GM19239 (cell line): ENCODE data around the gene FSTL1.

Experiments
- DNase-seq: peaks from one replicate; pipeline ENCODE4 v3.0.0; 2011; ENCODE audit warnings: low spot score; ENCODE audit not compliant: insufficient read length
- FAIRE-seq: peaks from 2 replicates; lab custom pipeline; 2011; peaks lifted over from hg19 to GRCh38; lab: Jason Lieb, UNC

FSTL1 gene

DNA sequence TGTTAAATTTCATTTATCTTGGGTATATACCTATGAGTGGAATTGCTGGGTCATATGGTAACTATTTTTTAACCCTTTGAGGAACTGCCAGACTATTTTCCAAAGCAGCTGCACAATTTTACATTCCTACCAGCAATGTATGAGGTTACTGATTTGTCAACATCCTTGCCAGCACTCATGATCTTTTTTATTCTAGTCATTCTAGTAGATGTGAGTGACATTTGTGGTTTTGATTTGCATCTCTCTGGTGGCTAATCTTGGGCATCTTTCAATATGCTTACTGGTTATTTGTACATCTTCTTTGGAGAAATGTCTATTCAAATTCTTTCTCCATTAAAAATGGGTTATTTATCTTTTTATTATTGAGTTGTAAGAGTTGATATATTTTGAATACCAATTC is 80.3 kb downstream of the FSTL1 start:
- peak; percentile 68 for FAIRE-seq
- no peak for DNase-seq

DNA sequence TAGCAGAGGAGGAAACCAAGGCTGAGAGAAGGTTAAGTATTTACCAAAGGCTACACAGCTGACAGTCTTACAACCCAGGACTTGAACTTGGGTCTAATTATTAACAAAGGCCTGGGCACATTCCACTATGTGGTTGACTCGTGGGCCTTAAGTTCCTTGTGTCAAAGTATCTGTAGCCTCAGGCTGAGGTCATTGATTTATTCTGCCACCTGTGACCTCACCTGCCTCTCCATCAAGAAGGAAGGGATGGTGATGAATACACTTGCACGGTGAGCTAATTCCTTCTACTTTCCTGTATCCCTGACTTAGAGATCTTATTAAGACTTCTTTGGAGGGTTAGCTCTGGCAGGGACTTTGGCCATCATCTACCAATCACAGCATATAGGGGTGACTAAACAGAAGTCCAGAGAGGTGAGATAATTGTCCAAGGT is 81.7 kb downstream of the FSTL1 start:
- FAIRE-seq: peak; percentile 94
- peak; percentile 35 for DNase-seq

DNA sequence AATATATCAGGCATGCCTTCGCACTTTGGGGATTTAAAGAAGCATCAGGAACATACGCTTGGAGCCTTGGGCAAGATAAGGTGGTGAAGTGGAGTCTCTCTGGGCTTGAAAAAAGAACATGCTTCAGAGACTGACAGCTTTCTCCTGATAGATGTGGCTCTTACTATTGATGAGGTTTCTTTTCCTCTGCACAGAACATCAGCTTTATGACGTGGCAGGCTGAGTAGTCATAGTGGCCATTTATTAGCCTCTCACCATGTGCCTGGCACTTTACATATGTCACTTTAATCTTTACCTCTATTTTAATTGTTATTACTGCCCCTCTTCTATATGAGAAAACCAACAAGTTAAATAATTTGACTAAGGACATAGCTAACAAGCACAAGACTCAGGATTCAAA is 82.6 kb downstream of the FSTL1 start:
- peak; percentile 51 for FAIRE-seq
- no peak for DNase-seq

DNA sequence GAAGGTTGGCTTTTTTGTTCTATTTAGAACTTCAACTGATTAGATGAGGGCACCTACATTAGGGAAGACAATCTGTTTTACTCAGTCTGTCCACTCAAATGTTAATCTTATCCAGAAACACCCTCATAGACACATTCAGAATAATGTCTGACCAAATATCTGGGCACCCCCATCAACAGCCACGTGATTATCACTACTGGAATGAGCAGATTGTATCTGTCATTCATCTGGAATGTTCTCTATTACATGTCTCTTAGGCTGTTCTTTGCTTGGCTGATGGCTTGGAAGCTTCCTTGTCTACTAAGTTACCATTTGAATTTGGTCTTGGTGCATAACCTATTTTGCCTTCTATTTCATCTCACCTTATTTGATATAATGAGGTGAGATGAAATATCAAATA is 86.0 kb downstream of the FSTL1 start:
- FAIRE-seq (no peak), DNase-seq (no peak)

GRCh38 chr3:120364101-120364500 is 86.7 kb downstream of the FSTL1 start:
- DNase-seq: no peak
- FAIRE-seq: no peak

GRCh38 chr3:120357807-120358206 is 93.0 kb downstream of the FSTL1 start:
- no peak for FAIRE-seq
- DNase-seq: no peak

DNA sequence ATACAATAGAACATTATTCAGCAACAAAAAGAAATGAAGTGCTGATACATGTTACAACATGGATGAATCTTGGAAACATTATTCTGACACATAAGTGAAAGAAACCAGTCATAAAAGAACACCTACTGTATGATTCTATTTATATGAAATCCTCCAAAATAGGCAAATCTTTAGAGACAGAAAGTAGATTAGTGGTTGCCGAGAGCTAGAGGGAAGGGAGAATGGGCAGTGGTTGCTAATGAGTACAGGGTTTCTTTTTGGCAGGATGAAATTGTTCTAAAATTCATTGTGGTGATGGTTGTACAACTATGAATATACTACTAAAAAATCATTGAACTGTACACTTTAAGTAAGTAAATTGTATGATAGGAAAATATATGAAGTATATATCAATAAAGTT is 95.3 kb downstream of the FSTL1 start:
- FAIRE-seq: no peak
- no peak for DNase-seq

DNA sequence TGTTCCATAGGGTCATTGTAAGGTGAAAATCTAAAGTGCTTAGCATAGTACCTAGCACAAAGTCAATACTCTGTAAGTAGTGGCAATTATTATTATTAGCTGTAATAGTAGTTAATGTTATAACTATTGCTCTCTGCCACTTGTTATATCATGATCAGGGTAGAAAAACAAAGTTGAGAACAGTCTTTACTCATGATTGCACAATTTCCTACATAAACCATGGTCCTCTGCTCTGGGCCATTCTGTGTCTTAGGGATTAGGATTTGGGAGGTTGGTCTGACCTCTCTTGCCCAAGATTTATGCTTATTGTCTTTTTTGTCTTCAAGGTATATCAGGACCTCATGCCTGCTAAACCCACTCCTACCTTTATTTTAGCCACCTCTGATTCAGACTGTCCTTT is 97.3 kb downstream of the FSTL1 start:
- no peak for FAIRE-seq

GRCh38 chr3:120352017-120352416 is 98.8 kb downstream of the FSTL1 start:
- no peak for DNase-seq
- FAIRE-seq: no peak

More for the DNA sequence above, 97.3 kb downstream of the FSTL1 start:
- no peak for DNase-seq

DNA sequence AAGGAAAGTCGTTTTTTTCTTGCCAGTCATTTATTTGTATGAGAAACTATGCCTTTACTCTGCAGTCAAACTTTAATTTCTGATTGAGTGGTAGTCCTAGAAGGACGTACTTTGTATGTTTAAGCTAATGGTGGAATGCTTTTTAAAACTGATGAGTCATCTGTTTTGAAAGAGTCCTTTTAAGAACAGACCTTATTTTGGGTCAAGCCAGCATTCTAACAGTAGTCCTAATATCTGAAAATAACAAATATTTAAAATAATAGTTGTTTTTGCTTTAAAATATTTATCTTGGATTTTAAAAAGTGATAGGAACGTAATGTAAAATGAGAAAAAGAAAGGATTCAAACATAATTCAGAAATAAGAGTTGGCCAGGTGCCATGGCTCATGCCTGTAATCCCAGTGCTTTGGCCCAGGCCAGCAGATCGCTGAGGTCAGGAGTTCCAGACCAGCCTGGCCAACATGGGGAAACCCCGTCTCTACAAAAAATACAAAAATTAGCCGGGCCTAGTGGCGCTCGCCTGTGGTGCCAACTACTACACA is 100.3 kb downstream of the FSTL1 start:
- FAIRE-seq (no peak), DNase-seq (no peak)

DNA sequence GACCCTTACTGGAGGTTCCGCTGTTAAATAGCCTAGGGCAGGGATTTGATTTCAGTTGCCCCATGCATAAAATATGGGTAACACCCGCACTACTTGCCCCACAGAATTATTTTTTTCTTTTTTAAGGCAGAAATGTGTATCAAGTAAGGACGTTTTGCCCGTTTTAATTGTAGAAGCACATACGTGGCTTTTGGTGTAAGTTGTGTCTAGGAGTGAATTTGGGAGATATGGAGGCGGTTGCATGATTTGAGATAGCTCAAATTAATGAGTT is 101.0 kb downstream of the FSTL1 start:
- FAIRE-seq (no peak), DNase-seq (no peak)

DNA sequence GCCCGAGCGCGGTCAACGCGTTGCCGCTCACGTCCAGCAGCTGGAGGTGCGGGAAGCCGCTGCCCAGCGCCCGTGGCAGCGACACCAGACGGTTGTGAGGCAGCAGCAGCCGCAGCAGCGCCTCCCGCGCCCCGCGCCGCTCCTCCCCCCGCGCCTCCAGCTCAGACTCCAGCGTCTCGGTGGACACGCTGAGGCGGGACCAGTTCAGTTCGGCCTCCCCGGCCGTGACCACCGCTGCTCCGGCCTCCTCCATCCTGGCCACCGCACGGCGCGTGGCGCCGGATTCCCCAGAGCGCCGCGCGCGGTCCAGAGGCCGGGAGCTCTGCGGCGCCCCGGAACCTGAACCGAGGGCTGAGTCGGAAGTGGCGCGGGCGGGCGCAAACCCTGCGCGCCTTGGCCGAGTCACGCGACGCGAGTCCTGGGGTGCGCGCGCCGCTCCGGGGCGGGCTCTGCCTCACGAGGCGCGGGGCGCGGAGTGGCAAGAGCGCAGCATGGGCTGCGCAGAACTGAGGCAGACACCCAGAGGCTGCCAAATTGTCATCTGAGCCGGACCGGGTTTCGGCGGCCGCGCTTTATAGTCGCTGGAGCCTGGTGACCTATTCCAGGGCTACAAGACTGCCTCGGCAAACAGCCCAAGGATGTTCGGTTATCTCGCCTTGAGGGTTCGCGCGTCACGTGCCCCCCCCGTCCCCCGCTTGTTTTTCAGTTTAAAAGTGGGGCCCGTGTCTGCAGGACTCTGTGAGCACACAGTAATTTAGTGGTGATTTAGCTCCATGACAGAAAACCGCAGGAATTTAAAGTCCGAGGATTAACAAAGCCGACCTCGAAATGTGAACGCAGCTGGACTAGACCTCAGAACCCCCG is 101.6 kb downstream of the FSTL1 start, which contains the start of gene LRRC58:
LRRC58 (minus strand) TSS at position 364 of the 864 bp plus-strand sequence; CDS start at position 253, 111 bp downstream.
- DNase-seq (peak; percentile 74), FAIRE-seq (peak; percentile 74)

DNA sequence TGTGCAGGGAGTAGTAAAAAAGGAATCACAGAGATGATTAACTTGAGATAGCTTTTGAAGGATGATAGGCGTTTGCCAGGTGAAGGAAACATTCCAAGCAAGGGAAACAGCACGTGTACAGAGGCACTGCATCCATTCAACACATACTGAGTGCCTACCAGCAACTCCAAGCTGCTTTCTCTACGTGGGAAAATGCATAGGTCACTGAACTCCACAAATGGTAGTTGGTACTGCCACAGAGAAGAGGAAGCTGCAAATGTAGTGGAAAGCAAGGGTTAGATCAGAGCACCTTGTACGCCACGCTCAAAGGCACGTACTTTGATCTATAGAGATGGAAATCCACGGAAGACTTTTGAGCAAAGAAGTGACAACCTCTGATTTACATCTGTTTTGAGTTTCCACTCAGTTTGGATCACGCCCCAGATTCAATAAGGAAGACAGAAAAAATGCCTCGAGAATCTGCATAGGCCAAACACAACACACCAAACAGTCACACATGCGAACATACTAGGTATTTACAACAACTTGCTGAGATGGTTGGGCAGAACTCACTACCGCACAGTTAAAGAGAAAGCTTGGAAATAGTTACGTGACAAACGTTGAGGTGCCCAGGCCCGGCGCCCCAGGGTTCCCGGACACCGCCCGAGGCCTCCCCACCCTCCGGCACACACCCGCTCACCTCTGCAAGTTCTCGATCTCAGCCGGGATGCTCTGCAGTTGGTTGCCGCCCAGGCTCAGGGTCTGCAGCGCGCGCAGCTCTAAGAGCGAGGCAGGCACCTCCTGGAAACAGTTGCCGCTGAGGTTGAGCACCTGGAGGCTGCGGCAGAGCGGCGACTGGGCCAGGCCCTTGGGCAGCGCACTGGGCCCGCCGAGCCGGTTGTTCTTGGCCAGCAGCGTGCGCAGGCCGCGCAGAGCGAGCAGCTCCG is 102.5 kb downstream of the FSTL1 start:
- peak; percentile 82 for FAIRE-seq
- DNase-seq: peak; percentile 39

DNA sequence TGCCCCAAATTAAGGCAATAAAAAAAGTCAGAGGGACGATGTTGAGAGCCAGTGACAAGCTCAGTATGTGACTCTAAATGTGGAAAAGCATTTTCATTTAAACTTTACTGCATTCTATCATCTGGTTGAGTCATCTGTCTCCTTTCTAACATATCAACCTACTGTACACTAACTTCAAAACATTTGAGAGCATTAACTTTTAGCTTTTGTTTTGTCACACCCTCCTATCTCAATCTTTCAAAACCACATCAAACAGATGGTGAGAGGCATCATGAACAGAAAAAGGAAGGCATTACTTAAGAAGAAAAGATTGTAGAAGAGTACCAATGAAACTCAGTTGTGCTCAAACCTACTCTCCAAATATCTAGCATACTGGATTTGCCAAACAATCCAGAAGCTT is 106.4 kb downstream of the FSTL1 start:
- FAIRE-seq (peak; percentile 18), DNase-seq (no peak)
